HepG2 (cell line): ENCODE data around the gene GAS2. TPM values are rescaled to one million over a fixed set of nuclear protein-coding genes. Genes with fewer than 3 reads are reported as not detected.

Experiments used
- BHLHE40 ChIP-seq: IDR thresholded peaks from 2 replicates; pipeline ENCODE4 v1.6.1; 2011; ENCODE audit warnings: low read length, improper control_type of control experiment
- CBFB ChIP-seq: sonication (generic); formaldehyde crosslinking; IDR thresholded peaks from 2 replicates; pipeline ENCODE4 v1.4.0; 2020; ENCODE audit warnings: missing genetic modification reagents
- HNF4A ChIP-seq: sonication (generic); formaldehyde crosslinking; IDR thresholded peaks from 2 replicates; pipeline ENCODE4 v1.4.0; 2020; ENCODE audit warnings: missing genetic modification reagents
- PATZ1 ChIP-seq: sonication (generic); formaldehyde crosslinking; IDR thresholded peaks from 2 replicates; pipeline ENCODE4 v1.4.0; 2020; ENCODE audit warnings: missing genetic modification reagents
- SIN3A ChIP-seq: IDR thresholded peaks from 2 replicates; pipeline ENCODE4 v1.6.1; 2011; ENCODE audit warnings: low read depth, mild to moderate bottlenecking, control low read depth, low read length, borderline replicate concordance
- SOX13 ChIP-seq, 3 experiments: fragments of 450-650 bp in 1 of 3; sonication (generic) in 1 of 3; formaldehyde crosslinking in 1 of 3; IDR thresholded peaks in 2 of 3; conservative IDR thresholded peaks in 1 of 3; 2 replicates each; pipeline versions ENCODE4 v1.5.0 to v1.6.1; 2016 to 2020; ENCODE audit warnings: antibody characterized with exemption in 1 of 3, mild to moderate bottlenecking in 1 of 3, missing compliant biosample characterization in 1 of 3, missing genetic modification reagents in 1 of 3, moderate library complexity in 1 of 3
- YEATS4 ChIP-seq: sonication (generic); formaldehyde crosslinking; IDR thresholded peaks from 2 replicates; pipeline ENCODE4 v1.4.0; 2020; ENCODE audit warnings: missing genetic modification reagents, borderline replicate concordance
- ZBTB14 ChIP-seq: sonication (generic); formaldehyde crosslinking; IDR thresholded peaks from 2 replicates; pipeline ENCODE4 v1.4.0; 2020; ENCODE audit warnings: missing genetic modification reagents
- ZBTB43 ChIP-seq: sonication (generic); formaldehyde crosslinking; conservative IDR thresholded peaks from 2 replicates; pipeline ENCODE4 v1.4.0; 2020; ENCODE audit warnings: missing genetic modification reagents
- ZFP82 ChIP-seq: sonication (generic); formaldehyde crosslinking; IDR thresholded peaks from 2 replicates; pipeline ENCODE4 v1.5.1; 2020; ENCODE audit warnings: mild to moderate bottlenecking, missing genetic modification reagents, borderline replicate concordance
- ZFY ChIP-seq: sonication (generic); formaldehyde crosslinking; IDR thresholded peaks from 2 replicates; pipeline ENCODE4 v1.4.0; 2020; ENCODE audit warnings: missing genetic modification reagents
- ZNF234 ChIP-seq: sonication (generic); formaldehyde crosslinking; conservative IDR thresholded peaks from 2 replicates; pipeline ENCODE4 v1.5.1; 2020; ENCODE audit warnings: mild to moderate bottlenecking, missing genetic modification reagents
- ZNF407 ChIP-seq: sonication (generic); formaldehyde crosslinking; IDR thresholded peaks from one replicate; pipeline ENCODE4 v1.5.1; 2020; ENCODE audit warnings: mild to moderate bottlenecking, missing genetic modification reagents; ENCODE audit errors: not compliant biosample characterization
- ZNF605 ChIP-seq: sonication (generic); formaldehyde crosslinking; IDR thresholded peaks from 2 replicates; pipeline ENCODE4 v1.8.0; 2022; ENCODE audit warnings: mild to moderate bottlenecking, missing genetic modification reagents
- ZNF629 ChIP-seq: sonication (generic); formaldehyde crosslinking; conservative IDR thresholded peaks from 2 replicates; pipeline ENCODE4 v1.5.0; 2020; ENCODE audit warnings: missing genetic modification reagents
- polyA plus RNA-seq, 8 experiments: library from polyadenylated mRNA; depleted of rRNA in 3 of 8; stranded (reverse) in 7 of 8; unstranded in 1 of 8; fragments of >200 nt; fragmentation: Illumina TruSeq in 4 of 8; extraction: Trizol in 4 of 8; gene quantifications; 2 replicates each; pipeline versions ENCODE4 v1.2.1 to v1.2.3, GENCODE V29; 2011 to 2016; ENCODE audit warnings: low read depth in 4 of 8, missing spikeins in 1 of 8, mixed read lengths in 1 of 8; ENCODE audit not compliant: insufficient read depth in 1 of 8
- total RNA-seq, 5 experiments: library from RNA; depleted of rRNA; stranded (reverse); fragments of >200 nt; fragmentation: Illumina TruSeq; extraction: Trizol; gene quantifications; 2 replicates each; pipeline ENCODE4 v1.2.3, GENCODE V29; 2016; ENCODE audit warnings: low read depth in 1 of 5

GAS2 gene
- total and polyA plus RNA-seq, 2 of the 13 experiments (the other 11 are each of a cell fraction or from before 2014, with no cell fraction given), result 26.0 to 85.1 TPM

GRCh38 chr11:22666688-22667439 is 453 bp downstream of the GAS2 start (continued):
- peak; percentile 74 for TF ChIP-seq ZBTB14 (CRISPR knock-in tag)
- TF ChIP-seq ZFP82 (CRISPR knock-in tag), result no peak
- TF ChIP-seq YEATS4 (CRISPR knock-in tag), result peak; percentile 75
- TF ChIP-seq ZNF407, result no peak
- no peak for TF ChIP-seq CBFB (CRISPR knock-in tag)
- TF ChIP-seq ZNF605, result no peak
- TF ChIP-seq PATZ1 (CRISPR knock-in tag), result peak; percentile 60; the same call in 1 of the 2 replicates
- no peak for TF ChIP-seq SOX13 (IDR thresholded peaks at IDR 0.05)
- peak in 1 of 2 experiments; percentile 46; a peak in 2 of 4 replicates for TF ChIP-seq SOX13 (CRISPR knock-in tag; conservative IDR thresholded peaks at IDR 0.05 in 1 of 2, IDR thresholded peaks at IDR 0.05 in 1 of 2)
- TF ChIP-seq SIN3A, result peak; percentile 63; the same call in 1 of the 2 replicates
- 0 out of 2 replicates have a peak, but pooled peaks have one; percentile 10 for TF ChIP-seq BHLHE40
- no peak for TF ChIP-seq ZNF234 (CRISPR knock-in tag)
- TF ChIP-seq ZBTB43 (CRISPR knock-in tag), result 0 out of 2 replicates have a peak, but pooled peaks have one; percentile 20
- peak; percentile 70 for TF ChIP-seq ZFY
- peak; percentile 43 for TF ChIP-seq ZNF629
- no peak for TF ChIP-seq HNF4A
